ENCODE measurements around the gene UGT1A10.
A peak's percentile ranks its signal among the peaks of the same experiment; 100 is the strongest.

Gene UGT1A10

DNA sequence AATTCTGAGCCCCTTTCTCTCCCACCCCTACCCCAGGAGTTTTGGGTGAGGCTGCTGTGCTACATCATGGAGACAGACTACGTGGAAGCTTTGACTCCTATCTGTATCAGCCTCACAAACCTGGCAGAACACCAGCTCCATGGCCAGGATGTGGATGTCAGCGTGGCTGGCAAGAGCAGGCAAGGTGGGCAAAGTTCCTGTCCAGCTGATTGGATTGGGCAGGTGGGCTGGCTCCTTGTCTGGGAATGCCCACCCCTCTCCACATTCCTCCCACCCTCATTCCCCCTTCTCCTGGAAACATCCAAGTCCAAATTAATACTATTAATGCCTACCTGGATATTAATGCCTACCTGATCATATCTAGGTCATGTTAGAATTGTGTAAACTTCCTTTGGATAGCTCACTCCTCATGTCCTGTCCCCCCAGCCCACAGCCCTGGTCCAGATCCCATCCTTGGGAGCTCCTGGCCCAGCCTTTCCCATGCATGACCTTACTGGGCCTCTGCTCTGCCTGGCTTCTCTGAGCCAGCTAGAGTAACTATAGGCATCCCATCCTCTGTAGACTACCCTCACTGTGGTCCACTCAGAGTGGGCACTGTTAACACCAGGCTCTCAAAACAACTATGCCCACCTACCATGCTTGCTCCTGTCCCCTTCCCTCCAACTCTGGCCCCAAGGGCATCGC is 166.0 kb downstream of the UGT1A10 start:
- no peak for DNase-seq (ENCODE audit: extremely low read depth, low read depth)
- TF ChIP-seq, protein P1, sequence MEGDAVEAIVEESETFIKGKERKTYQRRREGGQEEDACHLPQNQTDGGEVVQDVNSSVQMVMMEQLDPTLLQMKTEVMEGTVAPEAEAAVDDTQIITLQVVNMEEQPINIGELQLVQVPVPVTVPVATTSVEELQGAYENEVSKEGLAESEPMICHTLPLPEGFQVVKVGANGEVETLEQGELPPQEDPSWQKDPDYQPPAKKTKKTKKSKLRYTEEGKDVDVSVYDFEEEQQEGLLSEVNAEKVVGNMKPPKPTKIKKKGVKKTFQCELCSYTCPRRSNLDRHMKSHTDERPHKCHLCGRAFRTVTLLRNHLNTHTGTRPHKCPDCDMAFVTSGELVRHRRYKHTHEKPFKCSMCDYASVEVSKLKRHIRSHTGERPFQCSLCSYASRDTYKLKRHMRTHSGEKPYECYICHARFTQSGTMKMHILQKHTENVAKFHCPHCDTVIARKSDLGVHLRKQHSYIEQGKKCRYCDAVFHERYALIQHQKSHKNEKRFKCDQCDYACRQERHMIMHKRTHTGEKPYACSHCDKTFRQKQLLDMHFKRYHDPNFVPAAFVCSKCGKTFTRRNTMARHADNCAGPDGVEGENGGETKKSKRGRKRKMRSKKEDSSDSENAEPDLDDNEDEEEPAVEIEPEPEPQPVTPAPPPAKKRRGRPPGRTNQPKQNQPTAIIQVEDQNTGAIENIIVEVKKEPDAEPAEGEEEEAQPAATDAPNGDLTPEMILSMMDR (IDR thresholded peaks at IDR 0.05; ENCODE audit: low read depth, low read length, missing control alignments): no peak

DNA sequence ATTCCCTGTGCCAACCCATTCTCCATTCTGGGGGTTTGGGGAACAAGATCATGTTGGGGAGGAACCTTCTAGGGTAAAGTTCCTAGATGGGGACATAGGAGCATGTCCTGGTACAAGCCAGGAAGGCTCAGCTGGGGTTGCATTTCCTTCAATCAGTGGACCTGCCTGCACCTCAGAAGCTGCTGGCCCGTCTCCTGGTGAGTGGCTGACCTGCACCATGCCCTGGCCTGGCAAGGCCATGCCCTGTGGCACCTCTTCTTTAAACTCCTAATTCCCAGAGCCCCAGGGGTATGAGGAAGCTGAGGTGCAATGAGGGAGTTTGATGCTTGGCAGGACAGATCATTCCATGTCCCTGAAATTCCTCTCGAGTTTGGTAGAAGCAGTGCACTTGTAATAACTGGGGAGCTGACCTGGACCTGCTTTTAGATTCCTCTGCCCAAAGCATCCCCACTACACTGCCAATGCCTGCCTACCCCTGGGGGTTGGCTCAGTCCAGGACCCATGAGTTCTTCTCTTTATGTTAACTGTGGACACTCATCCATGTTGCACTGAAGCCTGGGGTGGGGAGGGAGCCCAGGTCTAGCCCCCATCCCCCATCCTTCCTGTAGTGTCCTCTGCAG is 167.2 kb downstream of the UGT1A10 start:
- no peak overlapping the region for H3K4me3 ChIP-seq (replicated peaks; ENCODE audit: low read depth, low read length)
- TF ChIP-seq, protein P1 (IDR thresholded peaks at IDR 0.05; ENCODE audit: low read depth, low read length, missing control alignments): no peak
- no peak for DNase-seq (ENCODE audit: extremely low read depth, low read depth)

More for the DNA sequence above, 166.0 kb downstream of the UGT1A10 start:
- no peak overlapping the region for H3K4me3 ChIP-seq (replicated peaks; ENCODE audit: low read depth, low read length)

DNA sequence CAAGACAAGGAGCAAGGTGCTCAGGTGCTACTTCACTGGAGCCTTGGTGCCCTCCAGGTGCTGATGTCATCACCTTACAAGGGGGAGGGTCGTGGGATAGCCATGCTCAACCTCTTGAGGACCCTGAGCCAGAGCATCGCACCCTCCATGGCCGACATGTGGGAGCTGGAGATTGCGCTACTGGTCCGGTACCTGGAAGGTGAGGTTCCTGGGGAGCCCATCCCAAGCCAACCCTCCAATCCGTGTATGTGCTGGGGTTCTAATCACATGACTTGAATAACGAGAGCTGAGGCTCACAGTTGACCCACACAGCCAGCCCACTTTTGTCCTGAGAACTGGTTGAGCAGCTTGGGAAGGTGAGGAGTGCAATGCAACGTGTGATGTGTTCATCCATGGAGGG is 167.7 kb downstream of the UGT1A10 start:
- DNase-seq (ENCODE audit: extremely low read depth, low read depth): no peak
- no peak overlapping the region for H3K4me3 ChIP-seq (replicated peaks; ENCODE audit: low read depth, low read length)

DNA sequence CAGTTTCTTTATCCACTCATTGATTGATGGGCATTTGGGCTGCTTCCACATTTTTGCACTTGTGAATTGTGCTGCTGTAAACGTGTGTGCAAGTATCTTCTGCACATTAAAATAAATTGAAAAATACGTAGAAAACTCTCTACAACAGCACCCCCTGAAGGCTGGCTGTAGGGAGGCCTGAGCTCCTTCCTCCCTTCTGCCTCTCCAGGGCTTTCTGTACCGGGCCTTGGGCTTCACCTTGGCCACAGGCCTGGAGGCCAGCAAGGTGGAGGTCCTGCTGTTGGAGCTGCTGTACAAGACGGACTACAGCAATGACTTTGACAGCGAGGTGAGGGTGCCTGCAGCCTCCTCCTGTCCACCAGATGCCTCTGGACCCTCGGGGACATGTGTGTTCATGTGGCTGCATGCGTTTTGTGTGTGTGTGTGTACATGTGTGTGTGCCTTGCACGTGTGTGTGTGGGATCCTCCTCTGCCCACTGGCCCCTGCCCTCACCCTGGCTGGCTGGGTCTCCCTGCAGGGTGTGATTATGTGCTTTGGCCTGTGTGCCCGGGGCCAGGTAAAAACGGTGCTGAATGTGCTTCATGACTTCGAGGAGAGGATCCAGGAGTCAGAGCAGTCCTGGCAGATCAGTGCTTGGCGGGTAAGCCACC is 171.1 kb downstream of the UGT1A10 start:
- TF ChIP-seq, protein P1 (IDR thresholded peaks at IDR 0.05; ENCODE audit: low read depth, low read length, missing control alignments): peak; percentile 14
- no peak overlapping the region for H3K4me3 ChIP-seq (replicated peaks; ENCODE audit: low read depth, low read length)
- no peak for DNase-seq (ENCODE audit: extremely low read depth, low read depth)

More for the DNA sequence above, 167.7 kb downstream of the UGT1A10 start:
- TF ChIP-seq, protein P1 (IDR thresholded peaks at IDR 0.05; ENCODE audit: low read depth, low read length, missing control alignments): no peak

DNA sequence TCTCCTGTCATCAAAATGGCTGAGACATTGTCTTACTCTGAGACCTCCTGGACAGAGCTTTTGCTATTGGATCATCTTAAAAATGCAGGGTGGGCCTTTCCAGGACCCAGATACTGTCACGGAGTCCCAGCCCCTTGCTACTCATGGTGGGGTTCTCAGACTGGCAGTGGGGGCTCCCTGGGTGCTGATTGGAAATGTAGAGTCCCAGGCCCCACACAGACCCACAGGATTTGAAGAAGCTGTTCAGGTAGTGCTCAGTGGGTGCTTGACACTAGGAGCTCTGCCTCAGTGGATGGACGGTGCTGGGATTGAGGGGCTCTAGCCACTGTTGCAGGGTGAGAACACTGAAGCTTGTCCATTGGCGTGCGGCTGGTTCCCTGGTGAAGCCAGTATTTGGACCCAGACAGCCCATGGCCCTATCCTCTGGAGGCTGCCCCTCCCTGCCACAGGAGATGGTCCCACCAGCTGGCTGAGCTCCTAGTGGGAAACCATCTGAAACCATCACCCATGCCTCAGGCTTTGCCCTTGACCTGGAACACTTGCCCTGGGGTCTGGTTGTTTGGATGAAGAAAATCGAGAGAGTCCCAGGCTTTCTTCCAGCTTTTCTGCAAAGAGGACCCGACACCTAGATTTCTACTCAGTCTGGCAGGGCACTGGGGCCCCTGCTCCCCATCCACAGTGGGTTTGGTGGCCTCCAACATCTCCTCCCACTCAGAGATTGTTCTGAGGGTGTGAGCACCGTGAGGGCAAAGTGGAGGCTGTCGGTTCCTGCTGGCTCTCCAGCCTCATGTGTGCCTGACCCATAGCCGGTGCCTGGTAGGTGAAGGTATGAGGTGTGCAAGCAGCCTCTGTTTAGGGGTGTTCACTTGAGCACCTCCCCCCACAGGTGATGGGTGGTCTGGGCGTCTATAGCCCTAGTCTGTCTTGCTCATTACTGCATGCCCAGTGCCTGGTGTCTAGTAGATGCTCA is 172.0 kb downstream of the UGT1A10 start:
- DNase-seq (ENCODE audit: extremely low read depth, low read depth): no peak
- TF ChIP-seq, protein P1 (IDR thresholded peaks at IDR 0.05; ENCODE audit: low read depth, low read length, missing control alignments): no peak
- H3K4me3 ChIP-seq (replicated peaks; ENCODE audit: low read depth, low read length): no peak overlapping the region

DNA sequence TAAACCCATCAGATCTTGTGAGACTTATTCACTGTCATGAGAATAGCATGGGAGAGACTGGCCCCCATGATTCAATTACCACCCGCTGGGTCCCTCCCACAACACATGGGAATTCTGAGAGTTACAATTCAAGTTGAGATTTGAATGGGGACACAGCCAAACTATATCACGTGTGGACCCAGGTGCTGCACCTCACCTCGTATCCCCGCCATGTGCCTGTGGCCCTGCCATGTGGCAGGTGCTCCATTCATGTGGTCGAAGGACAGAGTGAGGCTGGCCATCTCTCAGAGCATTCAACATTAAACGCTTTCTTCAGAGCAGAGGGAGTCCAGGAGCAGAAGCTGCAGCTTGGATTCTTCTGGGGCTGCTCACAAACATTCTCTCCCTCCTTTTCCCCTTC is 174.1 kb downstream of the UGT1A10 start:
- H3K4me3 ChIP-seq (replicated peaks; ENCODE audit: low read depth, low read length): no peak overlapping the region
- no peak for DNase-seq (ENCODE audit: extremely low read depth, low read depth)
- TF ChIP-seq, protein P1 (IDR thresholded peaks at IDR 0.05; ENCODE audit: low read depth, low read length, missing control alignments): no peak
